Measurements from ENCODE around the gene MGRN1.

DNA sequence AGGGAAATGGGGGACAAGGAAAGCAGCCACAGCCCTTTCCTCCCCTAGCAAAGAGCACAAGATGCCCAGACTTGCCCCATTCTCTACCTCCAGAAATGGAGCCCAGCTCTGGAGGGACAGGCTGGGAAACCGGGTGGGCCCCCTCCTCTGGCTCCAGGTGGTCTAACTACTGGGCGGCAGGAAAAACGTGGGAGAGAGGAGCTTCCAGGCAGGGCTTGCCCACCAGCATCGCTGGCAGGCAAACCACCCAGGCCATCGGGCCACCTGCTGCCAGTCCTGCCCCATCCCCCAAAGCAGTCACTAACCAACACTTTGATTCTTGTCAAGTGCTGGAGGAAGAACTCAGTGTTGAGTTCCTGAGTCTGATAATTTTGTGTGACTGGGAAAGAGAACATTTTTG, 93.8 kb downstream of the MGRN1 start:
- TF ChIP-seq EZH2 (IDR thresholded peaks at IDR 0.05; ENCODE audit: insufficient read depth, poor library complexity, severe bottlenecking) (no peak), EZH2phosphoT487 (IDR thresholded peaks at IDR 0.05; ENCODE audit: insufficient read depth, low read depth) (no peak)

Measured in GM23248 (cell line).